IPS-18c (cell line): ENCODE data around the gene PREB.
"Not testable (repeated sequence)": the region's sequence is repeated elsewhere in the genome, so short reads cannot be mapped to it uniquely, and the experiment has no call there.

Experiments
- H3K4me3 ChIP-seq: 2 replicates; pipeline ENCODE4 v1.7.0; 2013; ENCODE audit warnings: low read depth, mild to moderate bottlenecking, low read length, moderate library complexity; ENCODE audit not compliant: insufficient read depth
- H3K9me3 ChIP-seq: one replicate; pipeline ENCODE4 v1.6.1; 2013; ENCODE audit warnings: mild to moderate bottlenecking, low read length, moderate library complexity; ENCODE audit not compliant: control insufficient read depth, insufficient read depth

The PREB gene

DNA sequence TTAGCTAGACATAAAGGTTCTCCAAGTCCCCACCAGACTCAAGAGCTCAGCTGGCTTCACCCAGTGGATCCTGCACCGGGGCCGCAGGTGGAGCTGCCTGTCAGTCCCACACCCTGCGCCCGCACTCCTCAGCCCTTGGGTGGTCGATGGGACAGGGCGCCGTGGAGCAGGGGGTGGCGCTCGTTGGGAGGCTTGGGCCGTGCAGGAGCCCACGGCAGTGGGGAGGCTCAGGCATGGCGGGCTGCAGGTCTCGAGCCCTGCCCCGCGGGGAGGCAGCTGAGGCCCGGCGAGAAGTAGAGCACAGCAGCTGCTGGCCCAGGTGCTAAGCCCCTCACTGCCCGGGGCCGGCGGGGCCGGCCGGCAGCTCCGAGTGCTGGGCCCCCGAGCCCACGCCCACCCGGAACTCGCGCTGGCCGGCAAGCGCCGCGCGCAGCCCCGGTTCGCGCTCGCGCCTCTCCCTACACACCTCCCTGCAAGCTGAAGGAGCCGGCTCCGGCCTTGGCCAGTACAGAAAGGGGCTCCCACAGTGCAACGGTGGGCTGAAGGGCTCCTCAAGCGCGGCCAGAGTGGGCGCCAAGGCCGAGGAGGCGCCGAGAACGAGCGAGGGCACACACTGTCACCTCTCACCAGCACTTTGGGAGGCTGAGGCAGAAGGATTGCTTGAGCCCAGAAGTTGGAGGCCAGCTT, 22.9 kb downstream of the PREB start:
- H3K4me3 ChIP-seq: not testable (repeated sequence)

GRCh38 chr2:27110603-27111352, 23.7 kb downstream of the PREB start:
- H3K9me3 ChIP-seq, H3K4me3 ChIP-seq: not testable (repeated sequence)

More for the DNA sequence above, 22.9 kb downstream of the PREB start:
- H3K9me3 ChIP-seq: not testable (repeated sequence)

- no peak overlapping the region for H3K4me3 ChIP-seq
- H3K9me3 ChIP-seq: no peaks in the 10 kb centered on the region
Observed at GRCh38 chr2:27109083-27109482, 25.4 kb downstream of the PREB start.

DNA sequence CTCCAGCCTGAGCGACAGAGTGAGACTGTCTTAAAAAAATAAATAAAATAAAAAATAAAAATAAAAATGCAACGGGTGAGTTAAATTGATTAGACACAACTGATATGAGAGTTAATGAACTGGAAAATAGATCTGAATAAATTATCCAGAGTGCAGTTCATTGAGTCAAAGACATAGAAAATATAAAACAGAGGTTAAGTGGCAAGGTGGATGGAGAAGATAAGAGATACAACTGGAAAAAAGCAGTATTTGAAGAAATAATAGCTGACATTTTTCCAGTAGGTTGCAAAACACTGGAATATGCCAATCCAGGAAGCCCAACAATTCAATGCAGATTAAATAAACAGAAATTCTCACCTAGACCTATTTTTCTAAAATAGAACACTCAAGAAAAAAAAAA, 26.2 kb downstream of the PREB start:
- H3K4me3 ChIP-seq: no peak overlapping the region
- H3K9me3 ChIP-seq: no peaks in the 10 kb centered on the region

DNA sequence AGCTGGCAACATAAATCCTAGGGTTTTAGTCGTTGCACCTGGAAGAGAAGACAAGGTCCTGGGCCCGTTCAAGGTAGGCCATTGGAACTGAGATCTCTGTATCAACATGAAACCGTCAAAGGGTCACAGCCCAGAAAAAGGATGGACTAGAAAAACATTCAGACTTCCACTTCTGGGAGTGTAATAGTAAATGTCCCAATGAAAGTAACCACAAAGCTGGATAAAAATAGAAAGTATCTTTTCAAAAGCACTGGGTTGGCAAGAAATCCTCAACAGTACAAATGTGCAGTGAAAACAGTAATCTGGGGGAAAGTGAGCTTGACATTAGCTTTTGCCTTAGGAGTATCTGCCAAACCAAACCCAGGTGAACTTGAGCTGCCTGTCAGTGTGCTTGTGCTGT, 28.5 kb downstream of the PREB start:
- no peaks in the 10 kb centered on the region for H3K9me3 ChIP-seq
- no peak overlapping the region for H3K4me3 ChIP-seq

GRCh38 chr2:27102329-27102728, 32.1 kb downstream of the PREB start:
- Histone ChIP-seq H3K4me3 (no peak overlapping the region), H3K9me3 (no peaks in the 10 kb centered on the region)

- H3K9me3 ChIP-seq: no peaks in the 10 kb centered on the region
- H3K4me3 ChIP-seq: no peak overlapping the region
Observed at GRCh38 chr2:27100036-27100435, 34.4 kb downstream of the PREB start.

DNA sequence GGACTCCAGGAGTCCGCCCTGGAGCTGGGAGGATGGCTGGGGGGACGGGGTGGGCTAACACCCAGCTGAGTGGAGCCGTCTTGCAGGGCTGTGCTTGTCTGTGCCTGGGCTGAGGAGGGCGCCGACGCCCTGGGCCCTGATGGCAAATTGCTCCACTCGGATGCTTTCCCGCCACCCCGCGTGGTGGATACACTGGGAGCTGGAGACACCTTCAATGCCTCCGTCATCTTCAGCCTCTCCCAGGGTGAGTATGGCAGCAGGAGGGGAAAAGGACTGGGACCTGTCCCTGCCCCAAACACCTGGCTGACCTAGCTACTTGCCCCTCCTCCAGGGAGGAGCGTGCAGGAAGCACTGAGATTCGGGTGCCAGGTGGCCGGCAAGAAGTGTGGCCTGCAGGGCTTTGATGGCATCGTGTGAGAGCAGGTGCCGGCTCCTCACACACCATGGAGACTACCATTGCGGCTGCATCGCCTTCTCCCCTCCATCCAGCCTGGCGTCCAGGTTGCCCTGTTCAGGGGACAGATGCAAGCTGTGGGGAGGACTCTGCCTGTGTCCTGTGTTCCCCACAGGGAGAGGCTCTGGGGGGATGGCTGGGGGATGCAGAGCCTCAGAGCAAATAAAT, 35.0 kb downstream of the PREB start:
- H3K9me3 ChIP-seq: no peaks in the 10 kb centered on the region
- no peak overlapping the region for H3K4me3 ChIP-seq

- H3K4me3 ChIP-seq: no peak overlapping the region
- no peaks in the 10 kb centered on the region for H3K9me3 ChIP-seq
Observed at GRCh38 chr2:27097341-27097740, 37.1 kb downstream of the PREB start.

- H3K4me3 ChIP-seq: no peak overlapping the region
- no peaks in the 10 kb centered on the region for H3K9me3 ChIP-seq
Observed at GRCh38 chr2:27096748-27097297, 37.6 kb downstream of the PREB start.

DNA sequence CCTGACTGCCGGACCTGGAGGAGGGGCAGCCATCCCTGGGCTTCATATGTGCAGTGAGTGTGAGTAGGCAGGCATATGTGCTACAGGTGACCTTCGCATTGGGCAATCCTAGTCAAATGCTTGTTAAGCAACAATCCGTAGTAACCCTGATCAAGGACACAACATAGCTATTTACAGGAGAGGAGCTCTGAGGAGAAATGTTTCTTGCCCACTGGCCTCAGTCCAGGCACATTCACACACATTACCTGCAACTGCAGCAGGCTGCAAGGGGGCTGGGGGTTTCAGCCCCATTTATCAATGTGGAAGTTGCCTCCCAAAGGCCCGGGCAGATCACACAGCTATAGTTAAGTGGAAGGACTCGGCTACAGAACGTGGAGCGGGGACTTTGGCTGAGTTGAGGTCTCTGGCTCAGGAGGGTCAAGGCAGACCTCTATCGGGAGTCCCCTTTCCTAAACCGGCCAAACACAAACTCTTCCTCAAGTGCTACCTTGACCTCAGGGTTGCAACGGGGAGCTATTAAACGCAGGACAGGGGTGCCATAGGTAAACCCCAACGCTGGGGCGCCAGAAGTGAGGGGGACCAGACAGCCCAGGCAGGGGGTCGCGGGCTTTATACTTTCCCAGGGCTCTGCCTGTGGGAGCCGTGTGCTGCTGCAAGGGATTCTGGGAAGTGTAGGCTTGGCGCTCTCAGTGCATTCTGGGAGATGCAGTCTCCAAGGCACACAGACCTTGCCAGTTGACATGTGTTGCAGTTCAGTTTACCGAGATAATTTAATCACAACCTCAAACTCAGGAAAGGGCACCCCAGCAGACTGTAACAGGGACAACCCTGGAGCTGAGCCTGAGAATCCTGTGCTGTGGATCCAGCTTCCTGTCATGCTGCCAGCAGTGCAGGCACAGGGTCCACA, 38.4 kb downstream of the PREB start:
- Histone ChIP-seq H3K4me3 (peak overlapping the region; percentile 44), H3K9me3 (no peaks in the 10 kb centered on the region)

GRCh38 chr2:27095427-27095744, 39.0 kb downstream of the PREB start:
- no peaks in the 10 kb centered on the region for H3K9me3 ChIP-seq
- H3K4me3 ChIP-seq: no peak overlapping the region

- Histone ChIP-seq H3K9me3 (no peaks in the 10 kb centered on the region), H3K4me3 (no peak overlapping the region)
Observed at GRCh38 chr2:27094353-27094984, 40.0 kb downstream of the PREB start.

- Histone ChIP-seq H3K9me3 (no peaks in the 10 kb centered on the region), H3K4me3 (no peak overlapping the region)
Observed at GRCh38 chr2:27093430-27094352, 40.7 kb downstream of the PREB start.

- H3K9me3 ChIP-seq: no peaks in the 10 kb centered on the region
- no peak overlapping the region for H3K4me3 ChIP-seq
Observed at GRCh38 chr2:27092696-27093429, 41.6 kb downstream of the PREB start.
